Measurements from ENCODE around the gene DHDH.
"Not testable (repeated sequence)": the region's sequence is repeated elsewhere in the genome, so short reads cannot be mapped to it uniquely, and the experiment has no call there.

Gene DHDH

GRCh38 chr19:48915757-48916156, 17.7 kb upstream of the DHDH start:
- no peak for DNase-seq (ENCODE audit: low spot score)

DNA sequence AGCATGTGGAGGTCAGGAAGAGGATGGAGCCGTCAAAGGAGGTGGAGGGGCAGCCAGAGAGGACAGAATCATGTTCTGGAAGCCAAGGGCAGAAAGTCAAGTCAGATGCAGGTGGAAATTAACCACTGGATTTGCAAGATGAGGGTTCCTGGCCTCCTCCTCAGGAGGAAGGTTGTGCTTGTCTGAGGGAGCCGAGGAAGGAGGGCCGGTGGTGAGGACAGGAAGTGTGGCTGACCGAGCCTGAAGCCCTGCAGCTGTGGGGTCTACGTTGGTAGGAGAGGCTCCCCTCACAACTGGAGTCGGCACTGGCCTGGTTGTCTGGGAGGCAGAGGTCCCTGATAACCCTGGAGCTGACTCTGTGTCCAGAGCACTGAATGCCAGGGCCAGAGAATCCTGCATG, 15.4 kb upstream of the DHDH start:
- no peak for DNase-seq (ENCODE audit: low spot score)

DNA sequence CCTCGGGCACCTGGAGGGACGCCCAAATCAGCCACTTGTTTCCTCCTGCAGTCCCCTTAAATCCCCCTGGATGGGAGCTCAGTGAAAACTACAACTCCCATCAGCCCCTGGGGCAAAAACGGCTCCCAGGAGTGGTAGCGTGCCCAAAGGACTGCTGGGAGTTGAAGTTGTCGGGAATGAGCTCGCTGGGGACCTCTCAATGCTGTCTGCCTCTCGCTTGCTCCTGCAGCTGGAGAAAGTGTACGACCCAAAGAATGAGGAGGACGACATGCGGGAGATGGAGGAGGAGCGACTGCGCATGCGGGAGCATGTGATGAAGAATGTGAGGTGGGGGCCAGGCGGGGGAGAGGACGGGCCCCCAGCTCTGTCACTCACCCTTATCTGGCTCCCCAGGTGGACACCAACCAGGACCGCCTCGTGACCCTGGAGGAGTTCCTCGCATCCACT, 14.7 kb upstream of the DHDH start:
- DNase-seq (ENCODE audit: low spot score), result no peak

DNA sequence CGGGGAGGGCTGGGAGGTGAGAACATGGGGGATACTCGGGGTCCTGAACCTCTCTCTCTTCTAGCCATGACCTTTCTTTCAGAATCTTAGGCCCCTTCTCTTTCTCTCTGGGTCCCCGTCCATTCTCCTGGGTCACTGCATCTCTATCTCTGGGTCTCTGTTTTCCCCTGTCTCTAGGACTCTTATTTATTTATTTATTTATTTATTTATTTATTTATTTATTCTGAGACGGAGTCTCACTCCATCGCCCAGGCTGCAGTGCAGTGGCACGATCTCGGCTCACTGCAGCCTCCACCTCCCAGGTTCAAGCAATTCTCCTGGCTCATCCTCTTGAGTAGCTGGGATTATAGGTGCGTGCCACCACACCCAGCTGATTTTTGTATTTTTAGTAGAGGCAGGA, 14.2 kb upstream of the DHDH start:
- DNase-seq (ENCODE audit: low spot score), result not testable (repeated sequence)

GRCh38 chr19:48920949-48921348, 12.6 kb upstream of the DHDH start:
- no peak for DNase-seq (ENCODE audit: low spot score)

- DNase-seq (ENCODE audit: low spot score), result no peak
These were observed 11.6 kb upstream of the DHDH start for GRCh38 chr19:48921721-48922500.

DNA sequence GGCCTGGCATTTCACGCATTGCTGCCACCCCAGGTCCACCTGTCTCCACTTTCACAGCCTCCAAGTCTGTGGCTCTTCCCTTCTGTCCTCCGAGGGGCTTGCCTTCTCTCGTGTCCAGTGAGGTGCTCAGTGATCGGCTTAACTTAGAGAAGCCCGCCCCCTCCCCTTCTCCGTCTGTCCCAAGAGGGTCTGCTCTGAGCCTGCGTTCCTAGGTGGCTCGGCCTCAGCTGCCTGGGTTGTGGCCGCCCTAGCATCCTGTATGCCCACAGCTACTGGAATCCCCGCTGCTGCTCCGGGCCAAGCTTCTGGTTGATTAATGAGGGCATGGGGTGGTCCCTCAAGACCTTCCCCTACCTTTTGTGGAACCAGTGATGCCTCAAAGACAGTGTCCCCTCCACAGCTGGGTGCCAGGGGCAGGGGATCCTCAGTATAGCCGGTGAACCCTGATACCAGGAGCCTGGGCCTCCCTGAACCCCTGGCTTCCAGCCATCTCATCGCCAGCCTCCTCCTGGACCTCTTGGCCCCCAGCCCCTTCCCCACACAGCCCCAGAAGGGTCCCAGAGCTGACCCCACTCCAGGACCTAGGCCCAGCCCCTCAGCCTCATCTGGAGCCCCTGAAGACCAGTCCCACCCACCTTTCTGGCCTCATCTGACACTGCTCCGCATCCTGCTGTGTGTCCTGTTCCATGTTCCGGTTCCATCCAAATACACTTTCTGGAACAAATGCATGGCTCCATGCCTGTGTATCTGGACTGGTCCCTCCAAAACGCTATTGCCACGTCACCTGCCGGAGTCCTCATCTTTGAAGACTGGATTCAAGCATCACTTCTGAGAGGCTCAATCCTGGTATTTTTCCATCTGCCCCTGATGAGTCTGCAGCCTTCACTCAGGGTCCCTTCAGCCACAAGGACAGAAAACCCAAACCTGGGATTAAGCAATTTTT, 10.7 kb upstream of the DHDH start:
- DNase-seq (ENCODE audit: low spot score), result no peak

DNA sequence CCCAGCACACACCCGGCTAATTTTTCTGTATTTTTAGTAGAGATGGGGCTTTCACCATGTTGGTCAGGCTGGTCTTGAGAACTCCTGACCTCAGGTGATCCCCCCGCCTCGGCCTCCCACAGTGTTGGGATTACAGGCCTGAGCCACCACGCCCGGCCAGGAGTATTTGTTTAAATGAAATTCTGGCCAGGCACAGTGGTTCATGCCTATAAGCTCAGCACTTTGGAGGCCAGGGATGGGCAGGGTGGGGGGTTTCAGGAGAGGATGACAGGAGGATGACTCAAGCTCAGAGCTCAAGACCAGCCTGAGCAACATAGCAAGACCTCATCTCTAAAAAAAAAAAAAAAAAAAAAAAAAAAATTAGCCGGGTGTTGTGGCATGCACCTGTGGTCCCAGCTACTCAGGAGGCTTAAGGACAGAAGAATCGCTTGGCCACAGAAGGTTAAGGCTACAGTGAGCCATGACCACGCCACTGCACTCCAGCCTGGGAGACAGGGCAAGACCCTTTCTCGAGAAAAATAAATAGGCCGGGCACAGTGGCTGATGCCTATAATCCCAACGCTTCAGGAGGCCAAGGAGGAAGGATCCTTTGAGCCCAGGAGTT, 8.2 kb upstream of the DHDH start:
- no peak for DNase-seq (ENCODE audit: low spot score)

DNA sequence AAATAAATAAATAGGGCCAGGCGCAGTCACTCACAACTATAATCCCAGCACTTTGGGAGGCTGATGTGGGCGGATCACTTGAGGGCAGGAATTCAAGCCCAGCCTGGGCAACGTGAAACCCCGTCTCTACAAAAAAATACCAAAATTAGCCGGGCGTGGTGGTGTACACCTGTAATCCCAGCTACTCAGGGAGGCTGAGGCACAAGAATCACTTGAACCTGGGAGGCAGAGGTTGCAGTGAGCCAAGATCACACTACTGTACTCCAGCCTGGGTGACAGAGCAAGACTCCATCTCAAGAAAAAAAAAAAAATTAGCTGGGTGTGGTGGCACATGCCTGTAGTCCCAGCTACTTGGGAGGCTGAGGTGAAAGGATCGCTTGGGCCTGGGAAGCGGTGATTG, 7.6 kb upstream of the DHDH start:
- not testable (repeated sequence) for DNase-seq (ENCODE audit: low spot score)

- peak; percentile 79 for DNase-seq (ENCODE audit: low spot score)
These were observed 6.6 kb upstream of the DHDH start for GRCh38 chr19:48926909-48927308.

DNA sequence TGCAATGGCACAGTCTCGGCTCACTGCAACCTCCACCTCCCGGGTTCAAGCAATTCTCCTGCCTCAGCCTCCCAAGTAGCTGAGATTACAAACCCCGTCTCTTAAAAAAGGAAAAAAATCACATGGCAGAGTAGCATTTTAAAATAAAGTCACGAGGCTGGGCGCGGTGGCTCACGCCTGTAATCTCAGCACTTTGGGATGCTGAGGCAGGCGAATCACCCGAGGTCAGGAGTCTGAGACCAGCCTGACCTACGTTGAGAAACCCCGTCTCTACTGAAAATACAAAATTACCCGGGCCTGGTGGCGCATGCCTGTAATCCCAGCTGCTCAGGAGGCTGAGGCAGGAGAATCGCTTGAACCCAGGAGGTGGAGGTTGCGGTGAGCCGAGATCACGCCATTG, 5.8 kb upstream of the DHDH start:
- not testable (repeated sequence) for DNase-seq (ENCODE audit: low spot score)

- DNase-seq (ENCODE audit: low spot score), result no peak
These were observed 5.1 kb upstream of the DHDH start for GRCh38 chr19:48928164-48929025.

- DNase-seq (ENCODE audit: low spot score), result no peak
These were observed 1.3 kb downstream of the DHDH start for GRCh38 chr19:48934837-48935236.

DNA sequence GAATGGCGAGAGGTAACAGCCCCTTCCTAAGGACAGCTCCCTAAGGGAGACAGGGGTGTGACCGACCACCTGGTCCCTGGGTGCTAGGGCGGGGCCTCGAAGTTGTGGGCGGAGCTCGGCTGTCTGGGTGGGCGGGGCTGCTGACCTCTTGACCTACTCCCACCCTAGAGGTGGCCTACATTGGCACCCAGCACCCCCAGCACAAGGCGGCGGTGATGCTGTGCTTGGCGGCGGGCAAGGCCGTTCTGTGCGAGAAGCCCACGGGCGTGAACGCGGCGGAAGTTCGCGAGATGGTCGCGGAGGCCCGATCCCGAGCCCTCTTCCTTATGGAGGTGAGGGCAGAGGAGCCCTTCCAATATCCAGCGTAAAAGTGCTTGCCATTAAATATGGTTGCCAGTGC, 2.4 kb downstream of the DHDH start:
- no peak for DNase-seq (ENCODE audit: low spot score)

DNA sequence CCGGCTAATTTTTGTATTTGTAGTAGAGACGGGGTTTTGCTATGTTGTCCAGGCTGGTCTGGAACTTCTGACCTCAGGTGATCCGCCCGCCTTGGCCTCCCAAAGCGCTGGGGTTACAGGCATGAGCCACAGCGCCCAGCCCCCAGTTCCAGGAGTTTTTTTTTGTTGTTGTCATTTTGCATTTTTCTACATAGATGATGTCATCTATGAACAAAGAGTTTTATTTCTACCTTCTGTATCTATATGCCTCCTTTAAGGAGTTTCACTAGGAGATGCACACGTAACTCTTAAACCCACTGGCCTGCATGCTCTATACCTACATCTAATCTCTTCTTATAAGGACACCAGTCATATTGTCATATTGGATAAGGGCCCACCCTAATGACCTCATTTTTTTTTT, 4.8 kb downstream of the DHDH start:
- no peak for DNase-seq (ENCODE audit: low spot score)

GRCh38 chr19:48940902-48941301, 7.4 kb downstream of the DHDH start:
- DNase-seq (ENCODE audit: low spot score), result no peak

DNA sequence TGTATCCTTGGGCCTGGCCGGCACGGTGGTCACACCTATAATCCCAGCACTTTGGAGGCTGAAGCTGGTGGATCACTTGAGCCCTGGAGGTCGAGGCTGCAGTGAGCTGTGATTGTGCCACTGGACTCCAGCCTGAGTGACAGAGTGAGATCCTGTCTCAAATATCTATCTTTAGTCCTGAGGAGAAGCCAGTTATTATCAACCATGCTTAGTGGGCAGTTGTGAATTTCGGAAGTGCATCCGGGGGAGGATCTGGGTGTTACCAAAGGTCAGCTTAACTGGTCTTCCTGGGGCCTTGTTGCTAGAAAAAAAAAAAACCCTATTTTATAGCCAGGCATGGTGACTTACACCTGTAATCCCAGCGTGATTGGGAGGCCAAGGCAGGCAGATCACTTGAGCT, 9.6 kb downstream of the DHDH start:
- no peak for DNase-seq (ENCODE audit: low spot score)

- DNase-seq (ENCODE audit: low spot score), result no peak
These were observed 11.9 kb downstream of the DHDH start for GRCh38 chr19:48945415-48945814.

- DNase-seq (ENCODE audit: low spot score), result no peak
These were observed 12.3 kb downstream of the DHDH start for GRCh38 chr19:48945817-48946216.

- DNase-seq (ENCODE audit: low spot score), result no peak
These were observed 13.2 kb downstream of the DHDH start for GRCh38 chr19:48946463-48947257.

DNA sequence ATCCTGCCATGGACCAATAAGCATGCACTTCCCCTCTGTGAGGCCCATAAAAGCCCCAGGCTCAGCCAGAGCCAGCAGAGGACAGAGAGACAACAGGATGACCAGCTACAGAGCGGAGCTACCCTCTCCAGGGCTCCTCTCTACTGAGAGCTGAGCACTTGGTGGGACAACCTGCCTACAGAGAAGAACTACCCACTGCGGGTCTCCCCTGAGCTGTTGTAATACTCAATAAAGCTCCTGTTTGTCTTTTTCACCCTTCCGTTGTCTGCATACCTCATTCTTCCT, 13.7 kb downstream of the DHDH start:
- no peak for DNase-seq (ENCODE audit: low spot score)

Measured in Ammon's horn (tissue), 1 donor.